Sigmoid colon (tissue), 4 donors: ENCODE results near the gene INAVA.

Experiments used
- POLR2A ChIP-seq, 2 donors: fragments of 450-650 bp; IDR thresholded peaks; one replicate each; pipeline ENCODE4 v1.6.1; 2016; ENCODE audit warnings: antibody characterized with exemption in 2 of 2, mild to moderate bottlenecking in 2 of 2, moderate library complexity in 2 of 2
- POLR2AphosphoS5 ChIP-seq, 4 donors: sonication (generic); formaldehyde crosslinking; IDR thresholded peaks; one replicate each; pipeline ENCODE4 v1.6.1; 2017; ENCODE audit warnings: antibody characterized with exemption in 4 of 4
- TF ChIP-seq, protein P1 (sequence below), 4 experiments: fragments of 450-650 bp in 3 of 4; fragments of 200-600 bp in 1 of 4; IDR thresholded peaks; one replicate each; pipeline ENCODE4 v1.5.1; 2016 to 2019; ENCODE audit warnings: antibody characterized with exemption in 4 of 4, mild to moderate bottlenecking in 3 of 4, moderate library complexity in 2 of 4

DNA sequence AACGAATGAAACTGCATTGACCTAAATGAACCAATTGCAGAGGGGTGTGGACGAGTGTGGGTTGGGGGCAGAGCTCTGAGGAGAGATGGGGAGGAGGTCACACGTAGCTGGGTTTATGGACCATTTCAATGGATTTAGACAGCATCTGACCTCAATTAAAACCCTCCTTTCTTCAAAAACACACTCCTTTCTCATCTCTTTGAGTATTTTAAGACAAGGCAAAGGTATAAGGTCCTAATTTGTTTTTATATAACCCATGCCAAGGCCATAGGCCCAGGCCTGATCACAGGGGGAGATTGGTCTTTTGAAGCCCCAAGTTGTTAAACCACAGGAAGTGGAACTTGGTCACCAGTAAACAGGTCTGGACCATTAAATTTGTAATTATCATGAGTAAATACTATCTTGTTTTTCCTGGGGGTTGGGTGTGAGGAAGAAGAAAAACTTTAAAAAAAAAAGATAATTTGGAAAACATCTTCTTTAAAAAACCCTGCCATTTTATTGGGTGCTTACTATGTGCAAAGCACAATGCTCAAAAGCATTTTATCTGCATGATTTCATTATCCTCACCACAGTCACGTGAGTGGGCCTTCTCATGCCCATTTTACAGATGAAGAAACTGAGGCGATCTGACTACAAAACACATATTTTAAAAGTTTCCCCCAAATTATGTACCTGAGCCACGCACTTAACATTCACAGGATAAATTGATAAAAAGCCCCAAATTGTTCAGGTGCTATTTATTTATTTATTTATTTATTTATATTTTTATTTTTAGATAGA, 8.9 kb upstream of the INAVA start:
- no peak for TF ChIP-seq POLR2A (IDR thresholded peaks at IDR 0.05)
- TF ChIP-seq, protein P1, sequence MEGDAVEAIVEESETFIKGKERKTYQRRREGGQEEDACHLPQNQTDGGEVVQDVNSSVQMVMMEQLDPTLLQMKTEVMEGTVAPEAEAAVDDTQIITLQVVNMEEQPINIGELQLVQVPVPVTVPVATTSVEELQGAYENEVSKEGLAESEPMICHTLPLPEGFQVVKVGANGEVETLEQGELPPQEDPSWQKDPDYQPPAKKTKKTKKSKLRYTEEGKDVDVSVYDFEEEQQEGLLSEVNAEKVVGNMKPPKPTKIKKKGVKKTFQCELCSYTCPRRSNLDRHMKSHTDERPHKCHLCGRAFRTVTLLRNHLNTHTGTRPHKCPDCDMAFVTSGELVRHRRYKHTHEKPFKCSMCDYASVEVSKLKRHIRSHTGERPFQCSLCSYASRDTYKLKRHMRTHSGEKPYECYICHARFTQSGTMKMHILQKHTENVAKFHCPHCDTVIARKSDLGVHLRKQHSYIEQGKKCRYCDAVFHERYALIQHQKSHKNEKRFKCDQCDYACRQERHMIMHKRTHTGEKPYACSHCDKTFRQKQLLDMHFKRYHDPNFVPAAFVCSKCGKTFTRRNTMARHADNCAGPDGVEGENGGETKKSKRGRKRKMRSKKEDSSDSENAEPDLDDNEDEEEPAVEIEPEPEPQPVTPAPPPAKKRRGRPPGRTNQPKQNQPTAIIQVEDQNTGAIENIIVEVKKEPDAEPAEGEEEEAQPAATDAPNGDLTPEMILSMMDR (IDR thresholded peaks at IDR 0.05): no peak
- TF ChIP-seq POLR2AphosphoS5 (IDR thresholded peaks at IDR 0.05): no peak
